H1 (cell line): ENCODE data around the gene SAMD4A. TPM values are rescaled to one million over a fixed set of nuclear protein-coding genes. Genes with fewer than 3 reads are reported as not detected.
A peak's percentile ranks its signal among the peaks of the same experiment; 100 is the strongest.

Experiments used
- CTCF ChIA-PET: fragments of 300-600 bp; sonication (Branson Sonifier 250); formaldehyde crosslinking; loops from one replicate; lab custom pipeline; 2021; ENCODE audit not compliant: partially characterized antibody; lab: Charles Lee
- POLR2A ChIA-PET: fragments of 300-600 bp; sonication (Branson Sonifier 250); formaldehyde crosslinking; loops from one replicate; lab custom pipeline; 2021; ENCODE audit warnings: inconsistent platforms; ENCODE audit not compliant: partially characterized antibody; lab: Charles Lee
- DNase-seq, 2 experiments: peaks; one replicate each; pipeline versions ENCODE4 v3.0.0 to v3.0.0-alpha.2; 2010 to 2022; ENCODE audit warnings: low spot score in 2 of 2, low read depth in 1 of 2, mixed read lengths in 1 of 2
- FAIRE-seq: peaks from 2 replicates; lab custom pipeline; 2011; peaks lifted over from hg19 to GRCh38; lab: Jason Lieb, UNC
- H2AFZ ChIP-seq: 2 replicates; pipeline ENCODE4 v1.8.1; 2012; ENCODE audit warnings: low read length, inconsistent platforms
- H2AK5ac ChIP-seq: 2 replicates; pipeline ENCODE4 v1.6.1; 2013; ENCODE audit warnings: low read depth, low read length
- H2BK120ac ChIP-seq: replicated peaks from 2 replicates; pipeline ENCODE3; 2013; ENCODE audit warnings: low read depth, low read length, inconsistent platforms
- H2BK12ac ChIP-seq: 2 replicates; pipeline ENCODE4 v1.6.1; 2013; ENCODE audit warnings: low read depth, low read length
- H2BK15ac ChIP-seq: 2 replicates; pipeline ENCODE4 v1.6.1; 2013; ENCODE audit warnings: low read length
- H2BK20ac ChIP-seq: 2 replicates; pipeline ENCODE4 v1.6.1; 2013; ENCODE audit warnings: low read length
- H2BK5ac ChIP-seq: 2 replicates; pipeline ENCODE4 v1.6.1; 2013; ENCODE audit warnings: low read depth, low read length
- H3K14ac ChIP-seq: 2 replicates; pipeline ENCODE4 v1.6.1; 2013; ENCODE audit warnings: inconsistent platforms; ENCODE audit not compliant: insufficient read length
- H3K18ac ChIP-seq: 2 replicates; pipeline ENCODE4 v1.6.1; 2013; ENCODE audit warnings: low read length; ENCODE audit errors: extremely low read depth
- H3K23ac ChIP-seq: 2 replicates; pipeline ENCODE4 v1.6.1; 2013; ENCODE audit warnings: inconsistent platforms; ENCODE audit not compliant: insufficient read length
- H3K23me2 ChIP-seq: 2 replicates; pipeline ENCODE4 v1.6.1; 2013; ENCODE audit warnings: low read depth, low read length
- H3K27ac ChIP-seq: 2 replicates; pipeline ENCODE4 v1.6.1; 2011; ENCODE audit warnings: low read depth, low read length, inconsistent platforms
- H3K27me3 ChIP-seq, 4 experiments: replicated peaks in 1 of 4; 1 replicate in 1 of 4; 2 replicates in 3 of 4; pipeline versions ENCODE4 v1.6.1 to v1.8.1; 2011 to 2013; ENCODE audit warnings: low read length in 3 of 4, mild to moderate bottlenecking in 3 of 4, inconsistent platforms in 2 of 4, mixed read lengths in 2 of 4, moderate library complexity in 1 of 4; ENCODE audit not compliant: control insufficient read depth in 3 of 4, insufficient read depth in 3 of 4; ENCODE audit errors: extremely low read depth in 1 of 4
- H3K36me3 ChIP-seq, 4 experiments: 2 replicates each; pipeline versions ENCODE4 v1.6.1 to v1.8.1; 2011 to 2013; ENCODE audit warnings: mild to moderate bottlenecking in 4 of 4, low read length in 3 of 4, moderate library complexity in 2 of 4, control low read depth in 1 of 4, inconsistent platforms in 1 of 4; ENCODE audit not compliant: insufficient read depth in 4 of 4, control insufficient read depth in 2 of 4
- H3K4ac ChIP-seq: replicated peaks from 2 replicates; pipeline ENCODE3; 2013; ENCODE audit warnings: low read length, low read depth, mixed read lengths, inconsistent platforms; ENCODE audit not compliant: insufficient read length
- H3K4me1 ChIP-seq, 4 experiments: replicated peaks in 1 of 4; 1 replicate in 1 of 4; 2 replicates in 3 of 4; pipeline versions ENCODE4 v1.6.1 to v1.8.1; 2011 to 2013; ENCODE audit warnings: low read length in 3 of 4, inconsistent platforms in 2 of 4, mixed read lengths in 1 of 4; ENCODE audit not compliant: insufficient read depth in 4 of 4, control insufficient read depth in 3 of 4
- H3K4me2 ChIP-seq, 2 experiments: 2 replicates each; pipeline versions ENCODE4 v1.6.1 to v1.8.1; 2011 to 2013; ENCODE audit warnings: low read depth in 2 of 2, low read length in 2 of 2, control low read depth in 1 of 2, inconsistent platforms in 1 of 2, mild to moderate bottlenecking in 1 of 2; ENCODE audit not compliant: insufficient read depth in 1 of 2
- H3K4me3 ChIP-seq, 4 experiments: fragments of 200-600, 300-600 bp in 1 of 4; sonication (generic), shearing (Covaris generic), sonication (Bioruptor Twin) in 1 of 4; 2 replicates each; pipeline versions ENCODE4 v1.5.1 to v1.8.1; 2011 to 2016; ENCODE audit warnings: low read length in 4 of 4, low read depth in 3 of 4, control low read depth in 2 of 4, inconsistent platforms in 2 of 4, mild to moderate bottlenecking in 2 of 4, mixed read lengths in 1 of 4, moderate library complexity in 1 of 4; ENCODE audit not compliant: insufficient read depth in 2 of 4; ENCODE audit errors: extremely low read depth in 1 of 4
- H3K56ac ChIP-seq: replicated peaks from 2 replicates; pipeline ENCODE3; 2013; ENCODE audit warnings: low read depth, mild to moderate bottlenecking, mixed read lengths, low read length, inconsistent platforms; ENCODE audit not compliant: insufficient read length
- H3K79me1 ChIP-seq: 2 replicates; pipeline ENCODE4 v1.6.1; 2013; ENCODE audit warnings: low read depth, low read length, control low read depth
- H3K79me2 ChIP-seq, 2 experiments: 2 replicates each; pipeline versions ENCODE4 v1.6.1 to v1.8.1; 2012 to 2013; ENCODE audit warnings: low read length in 2 of 2, mild to moderate bottlenecking in 2 of 2, inconsistent platforms in 1 of 2; ENCODE audit not compliant: insufficient read depth in 2 of 2, control insufficient read depth in 1 of 2
- H3K9ac ChIP-seq, 4 experiments: replicated peaks in 1 of 4; 1 replicate in 1 of 4; 2 replicates in 3 of 4; pipeline versions ENCODE4 v1.6.1 to v1.8.1; 2011 to 2013; ENCODE audit warnings: low read depth in 3 of 4, low read length in 3 of 4, control low read depth in 2 of 4, mild to moderate bottlenecking in 2 of 4, moderate library complexity in 2 of 4, inconsistent platforms in 1 of 4; ENCODE audit errors: extremely low read depth in 1 of 4
- H3K9me3 ChIP-seq, 2 experiments: 2 replicates each; pipeline versions ENCODE4 v1.6.1 to v1.8.1; 2012 to 2013; ENCODE audit warnings: mild to moderate bottlenecking in 2 of 2, moderate library complexity in 2 of 2, control low read depth in 1 of 2, inconsistent platforms in 1 of 2, low read depth in 1 of 2, low read length in 1 of 2, mixed read lengths in 1 of 2; ENCODE audit not compliant: insufficient read depth in 2 of 2
- H4K20me1 ChIP-seq, 2 experiments: replicated peaks in 1 of 2; 2 replicates each; pipeline versions ENCODE3 to v1.8.1; 2011 to 2013; ENCODE audit warnings: inconsistent platforms in 2 of 2, low read length in 2 of 2, mild to moderate bottlenecking in 1 of 2; ENCODE audit not compliant: insufficient read depth in 2 of 2, control insufficient read depth in 1 of 2
- H4K5ac ChIP-seq: 2 replicates; pipeline ENCODE4 v1.6.1; 2013; ENCODE audit warnings: low read length, low read depth, mixed read lengths, inconsistent platforms; ENCODE audit not compliant: insufficient read length
- H4K8ac ChIP-seq: 2 replicates; pipeline ENCODE4 v1.8.0; 2013; ENCODE audit warnings: mild to moderate bottlenecking, moderate library complexity, low read length, inconsistent platforms; ENCODE audit not compliant: insufficient read depth; ENCODE audit errors: extremely low read depth
- H4K91ac ChIP-seq: replicated peaks from 2 replicates; pipeline ENCODE3; 2013; ENCODE audit warnings: low read length, mixed read lengths, inconsistent platforms; ENCODE audit not compliant: insufficient read length
- PHF8 ChIP-seq: fragments of 200-600 bp; sonication (generic); conservative IDR thresholded peaks from 2 replicates; pipeline ENCODE4 v1.7.1; 2012; ENCODE audit warnings: low read depth, mild to moderate bottlenecking, inconsistent platforms, low read length, moderate library complexity
- USF2 ChIP-seq: IDR thresholded peaks from 2 replicates; pipeline ENCODE4 v1.6.1; 2011; ENCODE audit warnings: low read length, improper control_type of control experiment
- WGBS, 2 experiments: shearing (Covaris generic) in 1 of 2; methylation state at CpG; one replicate each; pipeline versions ENCODE4 v1.1.6 to v1.1.7; 2013 to 2015; ENCODE audit warnings: low lambda C conversion rate in 2 of 2, mixed read lengths in 2 of 2, inconsistent platforms in 1 of 2, low coverage in 1 of 2, missing lambda C conversion rate in 1 of 2; ENCODE audit not compliant: insufficient replicate concordance in 2 of 2, insufficient coverage in 1 of 2, insufficient read length in 1 of 2; ENCODE audit errors: extremely low coverage in 1 of 2, missing lambda C conversion rate in 1 of 2; 5-methylcytosine and 5-hydroxymethylcytosine counted together
- polyA plus RNA-seq, 7 experiments: library from polyadenylated mRNA; depleted of rRNA in 3 of 7; stranded (reverse) in 5 of 7; unstranded in 2 of 7; fragments of >200 nt in 5 of 7; fragments of 200-250 nt in 2 of 7; gene quantifications; 1 replicate in 5 of 7; 2 replicates in 1 of 7; 4 replicates in 1 of 7; pipeline versions ENCODE4 v1.2.1 to v1.2.3, GENCODE V29; 2011 to 2013; ENCODE audit warnings: missing spikeins in 2 of 7, mixed read lengths in 2 of 7
- total RNA-seq: library from RNA; stranded (reverse); fragmentation: NEBNext Ultra II Directional; extraction: Animal tissue kit (Norgen Biotek cat#: 25700); gene quantifications from 2 replicates; pipeline ENCODE4 v1.2.1, GENCODE V29; 2021

SAMD4A gene
- total and polyA plus RNA-seq, 2 of the 8 experiments (the other 6 are each of a cell fraction or from before 2014, with no cell fraction given) = 2.4 to 12.3 TPM

- Histone ChIP-seq H4K8ac (no peak overlapping the region), H2BK5ac (no peak overlapping the region), H3K9ac (no peak overlapping the region), H2BK20ac (no peak overlapping the region), H3K27me3 (no peaks in the 10 kb centered on the region), H2BK12ac (peak overlapping the region; percentile 7; the same call in 1 of the 2 replicates), H3K23me2 (no peaks in the 10 kb centered on the region), H2BK120ac (no peak overlapping the region), H3K79me1 (peaks cover 3% of the 10 kb centered on the region; the same call in 1 of the 2 replicates), H2BK15ac (no peak overlapping the region), H2AK5ac (no peak overlapping the region; the same call in 1 of the 2 replicates), H3K79me2 (no peaks in the 10 kb centered on the region), H3K56ac (no peak overlapping the region), H3K9me3 (no peaks in the 10 kb centered on the region), H3K27ac (no peak overlapping the region), H3K4me2 (no peak overlapping the region), H4K20me1 (no peaks in the 10 kb centered on the region), H3K14ac (no peak overlapping the region), H2AFZ (no peak overlapping the region), H3K4me3 (no peak overlapping the region), H3K23ac (no peak overlapping the region), H4K5ac (no peak overlapping the region), H3K18ac (no peak overlapping the region), H3K36me3 (no peaks in the 10 kb centered on the region), H3K4ac (no peak overlapping the region), H3K4me1 (peaks cover 8 to 18% (median 13%) of the 10 kb centered on the region in 4 experiments), H4K91ac (no peak overlapping the region)
- FAIRE-seq = no peak
- TF ChIP-seq PHF8 = no peak
- TF ChIP-seq USF2 = no peak
- 73% methylated on average over 20 of the region's 20 CpGs; no CpG with 5 or more reads in 1 of the 2 experiments for WGBS, 2 experiments
- ChIA-PET CTCF (interaction anchor here (0.8 to 3.4 kb wide), 19 partner anchors 9 to 165 kb away, joined by 3 to 19 read pairs (median 4); no protein-coding TSS in a partner anchor), POLR2A (interaction anchor here (0.8 to 1.6 kb wide), 3 partner anchors 18 to 104 kb away, joined by 3 read pairs; partner anchors contain the start of gene SAMD4A)
- no peak for DNase-seq
Measured at GRCh38 chr14:54669721-54670561, 103.0 kb downstream of the SAMD4A start.
